PC-9 (cell line): ENCODE results near the gene SLC30A7. TPM values are rescaled to one million over a fixed set of nuclear protein-coding genes. Genes with fewer than 3 reads are reported as not detected.

Source experiments
- BruUV-seq: library from RNA; stranded (reverse); fragments of 400-500 nt; replicated peaks from 2 replicates; lab custom pipeline; 2021; lab: Mats Ljungman, UMichigan
- CTCF ChIA-PET: fragments of 300-600 bp; sonication (Branson Sonifier 250); formaldehyde crosslinking; loops from one replicate; lab custom pipeline; 2022; ENCODE audit warnings: antibody characterized with exemption; lab: Charles Lee
- POLR2A ChIA-PET: fragments of 300-600 bp; sonication (Branson Sonifier 250); formaldehyde crosslinking; loops from one replicate; lab custom pipeline; 2022; ENCODE audit warnings: antibody characterized with exemption; ENCODE audit not compliant: unreplicated experiment; lab: Charles Lee
- DNase-seq, 2 experiments: peaks; one replicate each; pipeline versions ENCODE4 v3.0.0 to v3.0.0-alpha.2; 2015 to 2022; ENCODE audit warnings: mixed read lengths in 1 of 2
- H2AFZ ChIP-seq: fragments of 200-600 bp; sonication (generic); 2 replicates; pipeline ENCODE4 v1.8.1; 2017; ENCODE audit warnings: antibody characterized with exemption
- H3F3A ChIP-seq: fragments of 200-600 bp; sonication (generic); 2 replicates; pipeline ENCODE4 v1.8.1; 2017; ENCODE audit warnings: antibody characterized with exemption, mild to moderate bottlenecking, low read depth; ENCODE audit not compliant: insufficient read depth
- H3K27ac ChIP-seq: fragments of 200-600 bp; sonication (generic); 2 replicates; pipeline ENCODE4 v1.6.1; 2016; ENCODE audit warnings: mixed run types
- H3K27me3 ChIP-seq: fragments of 200-600 bp; sonication (generic); 2 replicates; pipeline ENCODE4 v1.6.1; 2016; ENCODE audit warnings: low read depth, mixed run types; ENCODE audit not compliant: insufficient read depth
- H3K36me3 ChIP-seq: fragments of 200-600 bp; sonication (generic); 2 replicates; pipeline ENCODE4 v1.6.1; 2016; ENCODE audit warnings: low read depth, mixed run types
- H3K4me1 ChIP-seq: fragments of 200-600 bp; sonication (generic); replicated peaks from 2 replicates; pipeline ENCODE4 v1.6.1; 2016; ENCODE audit warnings: mixed run types; ENCODE audit not compliant: insufficient read depth
- H3K4me2 ChIP-seq: fragments of 200-600 bp; sonication (generic); 2 replicates; pipeline ENCODE4 v1.6.1; 2017; ENCODE audit warnings: mixed run types
- H3K4me3 ChIP-seq: fragments of 200-600 bp; sonication (generic); 2 replicates; pipeline ENCODE4 v1.6.1; 2016; ENCODE audit warnings: mixed run types
- H3K79me2 ChIP-seq: fragments of 200-600 bp; sonication (generic); 2 replicates; pipeline ENCODE4 v1.6.1; 2017; ENCODE audit warnings: low read depth, mixed run types
- H3K9me2 ChIP-seq: fragments of 200-600 bp; sonication (generic); 2 replicates; pipeline ENCODE4 v1.8.1; 2017; ENCODE audit warnings: mild to moderate bottlenecking; ENCODE audit not compliant: insufficient read depth
- H3K9me3 ChIP-seq: fragments of 200-600 bp; sonication (generic); 2 replicates; pipeline ENCODE4 v1.8.1; 2016; ENCODE audit warnings: low read depth; ENCODE audit not compliant: insufficient read depth
- H4K20me1 ChIP-seq: fragments of 200-600 bp; sonication (generic); 2 replicates; pipeline ENCODE4 v1.8.1; 2017; ENCODE audit not compliant: insufficient read depth
- CTCF ChIP-seq: fragments of 200-600 bp; sonication (generic); conservative IDR thresholded peaks from 2 replicates; pipeline ENCODE4 v1.6.1; 2017; ENCODE audit warnings: mixed run types, antibody characterized with exemption, mild to moderate bottlenecking, moderate library complexity
- EZH2 ChIP-seq: fragments of 200-600 bp; sonication (generic); IDR thresholded peaks from 2 replicates; pipeline ENCODE4 v1.8.0; 2017; ENCODE audit warnings: antibody characterized with exemption, low read depth
- intact Hi-C: fragments of 100-400 bp; cut with micrococcal nuclease; formaldehyde crosslinking; loops from one replicate; pipeline ENCODE4 v1.10.0; 2022; ENCODE audit not compliant: unreplicated experiment
- total RNA-seq: library from RNA; stranded (reverse); gene quantifications from 2 replicates; pipeline ENCODE4 v1.2.3, GENCODE V29; 2021

Gene SLC30A7
- total RNA-seq, 1 experiment from 2014 or later, result 27.4 TPM

GRCh38 chr1:100982793-100983192 is 86.9 kb downstream of the SLC30A7 start:
- Histone ChIP-seq H3K4me1 (no peaks in the 10 kb centered on the region), H3K27me3 (no peaks in the 10 kb centered on the region), H3K36me3 (peaks cover 29% of the 10 kb centered on the region), H3K9me3 (no peaks in the 10 kb centered on the region), H3K9me2 (no peaks in the 10 kb centered on the region), H2AFZ (no peak overlapping the region), H3F3A (peaks cover 13% of the 10 kb centered on the region), H3K79me2 (no peaks in the 10 kb centered on the region), H4K20me1 (no peaks in the 10 kb centered on the region; the same call in none of the 2 replicates), H3K4me3 (no peak overlapping the region), H3K4me2 (no peak overlapping the region), H3K27ac (no peak overlapping the region)
- DNase-seq, result no peak
- ChIA-PET POLR2A (no interaction called here), CTCF (no interaction called here)
- intact Hi-C loops, result no loop called here
- TF ChIP-seq EZH2 (no peak), CTCF (no peak)
- BruUV-seq, result no TSS peak

GRCh38 chr1:100988121-100988520 is 92.2 kb downstream of the SLC30A7 start:
- no peak for TF ChIP-seq EZH2
- TF ChIP-seq CTCF, result no peak
- intact Hi-C loops, result no loop called here
- Histone ChIP-seq H3K4me2 (no peak overlapping the region), H3K4me3 (no peak overlapping the region), H3K9me3 (no peaks in the 10 kb centered on the region), H2AFZ (no peak overlapping the region), H3K36me3 (peaks cover 34% of the 10 kb centered on the region), H3K27me3 (no peaks in the 10 kb centered on the region), H3K27ac (no peak overlapping the region), H3K4me1 (no peaks in the 10 kb centered on the region), H3K9me2 (no peaks in the 10 kb centered on the region), H3F3A (peaks cover 13% of the 10 kb centered on the region), H3K79me2 (no peaks in the 10 kb centered on the region), H4K20me1 (no peaks in the 10 kb centered on the region)
- no peak for DNase-seq
- ChIA-PET POLR2A (interaction anchor here (0.6 kb wide), 1 partner anchor 17 kb away, joined by 5 read pairs; no protein-coding TSS in a partner anchor), CTCF (no interaction called here)
- no TSS peak for BruUV-seq

GRCh38 chr1:100989306-100990077 is 93.6 kb downstream of the SLC30A7 start:
- ChIA-PET CTCF (no interaction called here), POLR2A (no interaction called here)
- Histone ChIP-seq H3K4me2 (no peak overlapping the region), H3K4me1 (no peaks in the 10 kb centered on the region), H3K36me3 (peaks cover 34% of the 10 kb centered on the region), H3K27me3 (no peaks in the 10 kb centered on the region), H3K9me3 (no peaks in the 10 kb centered on the region), H4K20me1 (no peaks in the 10 kb centered on the region), H2AFZ (no peak overlapping the region), H3K9me2 (no peaks in the 10 kb centered on the region), H3K27ac (no peak overlapping the region), H3F3A (peaks cover 6% of the 10 kb centered on the region; the same call in 1 of the 2 replicates), H3K4me3 (no peak overlapping the region), H3K79me2 (no peaks in the 10 kb centered on the region)
- intact Hi-C loops, result no loop called here
- no peak for DNase-seq
- TF ChIP-seq EZH2 (no peak), CTCF (no peak)
- BruUV-seq, result no TSS peak
